OCI-M2 (cell line): ENCODE results near the gene SLCO4A1.

Source experiments
- DNase-seq: peaks from one replicate; lab custom pipeline; 2025; ENCODE audit not compliant: unreplicated experiment; lab: John Stamatoyannopoulos, UW

The SLCO4A1 gene

GRCh38 chr20:62710886-62711702 is 68.8 kb downstream of the SLCO4A1 start:
- DNase-seq, result no peak

- no peak for DNase-seq
Observed at GRCh38 chr20:62711703-62712101, 69.4 kb downstream of the SLCO4A1 start.

- DNase-seq, result no peak
Observed at GRCh38 chr20:62712606-62713005, 70.3 kb downstream of the SLCO4A1 start.

- DNase-seq, result no peak
Observed at GRCh38 chr20:62714006-62714405, 71.7 kb downstream of the SLCO4A1 start.

GRCh38 chr20:62714799-62715198 is 72.5 kb downstream of the SLCO4A1 start:
- no peak for DNase-seq

- no peak for DNase-seq
Observed at GRCh38 chr20:62715201-62715600, 72.9 kb downstream of the SLCO4A1 start.

GRCh38 chr20:62716198-62716940 is 74.1 kb downstream of the SLCO4A1 start:
- no peak for DNase-seq

GRCh38 chr20:62716941-62717310 is 74.6 kb downstream of the SLCO4A1 start:
- no peak for DNase-seq

- DNase-seq, result no peak
Observed at GRCh38 chr20:62717933-62718332, 75.6 kb downstream of the SLCO4A1 start.

GRCh38 chr20:62718546-62718945 is 76.2 kb downstream of the SLCO4A1 start:
- no peak for DNase-seq

- DNase-seq, result no peak
Observed at GRCh38 chr20:62719250-62719935, 77.1 kb downstream of the SLCO4A1 start.
